MCF 10A (cell line): ENCODE results near the gene ST3GAL4. TPM values are rescaled to one million over a fixed set of nuclear protein-coding genes. Genes with fewer than 3 reads are reported as not detected.

ENCODE experiments used
- BruUV-seq: library from RNA; stranded (reverse); fragments of 400-500 nt; replicated peaks from 2 replicates; lab custom pipeline; 2021; lab: Mats Ljungman, UMichigan
- CTCF ChIA-PET: fragments of 300-600 bp; sonication (Branson Sonifier 250); formaldehyde crosslinking; extraction: SDS; loops from one replicate; lab custom pipeline; 2021; ENCODE audit warnings: antibody characterized with exemption, inconsistent platforms; lab: Yijun Ruan, JAX
- POLR2A ChIA-PET: fragments of 300-600, 350-650 bp; sonication (Branson Sonifier 250); formaldehyde crosslinking; extraction: SDS; loops from one replicate; lab custom pipeline; 2020; ENCODE audit warnings: antibody characterized with exemption, inconsistent platforms; lab: Yijun Ruan, JAX
- DNase-seq: peaks from one replicate; pipeline ENCODE4 v3.0.0-alpha.2; 2018; ENCODE audit not compliant: unreplicated experiment
- H3K27ac Mint-ChIP-seq: one replicate; pipeline ENCODE4 v1.8.0; 2022; ENCODE audit warnings: mild to moderate bottlenecking, low read depth, mixed read lengths; ENCODE audit not compliant: unreplicated experiment
- H3K27me3 Mint-ChIP-seq: one replicate; pipeline ENCODE4 v1.8.0; 2022; ENCODE audit warnings: mixed read lengths; ENCODE audit not compliant: insufficient read depth, unreplicated experiment
- H3K36me3 Mint-ChIP-seq: one replicate; pipeline ENCODE4 v1.8.0; 2022; ENCODE audit warnings: mild to moderate bottlenecking, moderate library complexity, mixed read lengths; ENCODE audit not compliant: insufficient read depth, unreplicated experiment
- H3K4me1 Mint-ChIP-seq: one replicate; pipeline ENCODE4 v1.8.0; 2022; ENCODE audit warnings: mixed read lengths; ENCODE audit not compliant: insufficient read depth, unreplicated experiment
- H3K4me3 Mint-ChIP-seq: one replicate; pipeline ENCODE4 v1.8.0; 2022; ENCODE audit warnings: mild to moderate bottlenecking, moderate library complexity, mixed read lengths; ENCODE audit not compliant: unreplicated experiment
- H3K9me3 Mint-ChIP-seq: one replicate; pipeline ENCODE4 v1.8.0; 2022; ENCODE audit warnings: mixed read lengths; ENCODE audit not compliant: unreplicated experiment
- CTCF ChIP-seq: fragments of 200-600 bp; IDR thresholded peaks from one replicate; pipeline ENCODE4 v1.8.0; 2022; ENCODE audit warnings: antibody characterized with exemption, mild to moderate bottlenecking; ENCODE audit not compliant: unreplicated experiment
- intact Hi-C: fragments of 100-400 bp; cut with micrococcal nuclease; formaldehyde crosslinking; loops from 2 replicates; pipeline ENCODE4 v1.14.1; 2022
- total RNA-seq: library from RNA; stranded (reverse); gene quantifications from 2 replicates; pipeline ENCODE4 v1.2.3, GENCODE V29; 2022

ST3GAL4 gene
- total RNA-seq, 1 experiment from 2014 or later, result 15.3 TPM

GRCh38 chr11:126420698-126421256, 65.3 kb downstream of the ST3GAL4 start:
- intact Hi-C loops, result no loop called here
- BruUV-seq, result no TSS peak
- TF ChIP-seq CTCF, result no peak
- ChIA-PET CTCF (interaction anchor here (0.8 to 1.5 kb wide), 2 partner anchors 14 to 60 kb away, joined by 4 to 5 read pairs; no protein-coding TSS in a partner anchor), POLR2A (interaction anchor here (0.6 kb wide), 1 partner anchor 51 kb away, joined by 3 read pairs; no protein-coding TSS in a partner anchor)
- no peak overlapping the region for H3K27ac Mint-ChIP-seq
- H3K4me3 Mint-ChIP-seq, result no peak overlapping the region
- H3K9me3 Mint-ChIP-seq, result no peaks in the 10 kb centered on the region
- no peaks in the 10 kb centered on the region for H3K4me1 Mint-ChIP-seq
- H3K27me3 Mint-ChIP-seq, result no peaks in the 10 kb centered on the region
- peaks cover 12% of the 10 kb centered on the region for H3K36me3 Mint-ChIP-seq
- DNase-seq, result no peak

- no peak for TF ChIP-seq CTCF
- no TSS peak for BruUV-seq
- H3K27me3 Mint-ChIP-seq, result no peaks in the 10 kb centered on the region
- intact Hi-C loops, result no loop called here
- H3K36me3 Mint-ChIP-seq, result peaks cover 12% of the 10 kb centered on the region
- no peaks in the 10 kb centered on the region for H3K4me1 Mint-ChIP-seq
- POLR2A ChIA-PET, result interaction anchor here (0.6 kb wide), 1 partner anchor 50 kb away, joined by 3 read pairs; no protein-coding TSS in a partner anchor
- no peak overlapping the region for H3K27ac Mint-ChIP-seq
- no peaks in the 10 kb centered on the region for H3K9me3 Mint-ChIP-seq
- no peak for DNase-seq
- CTCF ChIA-PET, result interaction anchor here (1.0 kb wide), 1 partner anchor 11 kb away, joined by 4 read pairs; no protein-coding TSS in a partner anchor
- H3K4me3 Mint-ChIP-seq, result no peak overlapping the region
Measured at GRCh38 chr11:126421271-126421671, 65.8 kb downstream of the ST3GAL4 start.

- CTCF ChIA-PET, result interaction anchor here (1.1 kb wide), 1 partner anchor 58 kb away, joined by 3 read pairs; no protein-coding TSS in a partner anchor
- no peaks in the 10 kb centered on the region for H3K4me1 Mint-ChIP-seq
- DNase-seq, result no peak
- no peak for TF ChIP-seq CTCF
- H3K4me3 Mint-ChIP-seq, result no peak overlapping the region
- no peak overlapping the region for H3K27ac Mint-ChIP-seq
- BruUV-seq, result no TSS peak
- H3K36me3 Mint-ChIP-seq, result peaks cover 12% of the 10 kb centered on the region
- POLR2A ChIA-PET, result interaction anchor here (0.6 kb wide), 1 partner anchor 104 kb away, joined by 3 read pairs; no protein-coding TSS in a partner anchor
- H3K9me3 Mint-ChIP-seq, result no peaks in the 10 kb centered on the region
- H3K27me3 Mint-ChIP-seq, result no peaks in the 10 kb centered on the region
- intact Hi-C loops, result no loop called here
Measured at GRCh38 chr11:126422446-126422845, 67.0 kb downstream of the ST3GAL4 start.

GRCh38 chr11:126423154-126423553, 67.7 kb downstream of the ST3GAL4 start:
- no peaks in the 10 kb centered on the region for H3K9me3 Mint-ChIP-seq
- H3K27ac Mint-ChIP-seq, result no peak overlapping the region
- peaks cover 6% of the 10 kb centered on the region for H3K36me3 Mint-ChIP-seq
- H3K4me1 Mint-ChIP-seq, result no peaks in the 10 kb centered on the region
- no peaks in the 10 kb centered on the region for H3K27me3 Mint-ChIP-seq
- H3K4me3 Mint-ChIP-seq, result no peak overlapping the region
- TF ChIP-seq CTCF, result no peak
- no peak for DNase-seq
- no TSS peak for BruUV-seq
- intact Hi-C loops, result no loop called here
- ChIA-PET CTCF (interaction anchor here (0.6 to 1.1 kb wide), 3 partner anchors 58 to 112 kb away, joined by 3 to 5 read pairs (median 4); no protein-coding TSS in a partner anchor), POLR2A (interaction anchor here (0.6 kb wide), 1 partner anchor 105 kb away, joined by 3 read pairs; no protein-coding TSS in a partner anchor)
